GM18511 (cell line): ENCODE data around the gene TXNDC11.
"Not testable (repeated sequence)": the region's sequence is repeated elsewhere in the genome, so short reads cannot be mapped to it uniquely, and the experiment has no call there.

Experiments
- ATAC-seq: cut with Tn5 transposase; IDR thresholded peaks from one replicate; pipeline ENCODE4 v1.9.1; 2021; ENCODE audit warnings: mild to moderate bottlenecking, moderate library complexity; ENCODE audit not compliant: unreplicated experiment

Gene TXNDC11, protein sequence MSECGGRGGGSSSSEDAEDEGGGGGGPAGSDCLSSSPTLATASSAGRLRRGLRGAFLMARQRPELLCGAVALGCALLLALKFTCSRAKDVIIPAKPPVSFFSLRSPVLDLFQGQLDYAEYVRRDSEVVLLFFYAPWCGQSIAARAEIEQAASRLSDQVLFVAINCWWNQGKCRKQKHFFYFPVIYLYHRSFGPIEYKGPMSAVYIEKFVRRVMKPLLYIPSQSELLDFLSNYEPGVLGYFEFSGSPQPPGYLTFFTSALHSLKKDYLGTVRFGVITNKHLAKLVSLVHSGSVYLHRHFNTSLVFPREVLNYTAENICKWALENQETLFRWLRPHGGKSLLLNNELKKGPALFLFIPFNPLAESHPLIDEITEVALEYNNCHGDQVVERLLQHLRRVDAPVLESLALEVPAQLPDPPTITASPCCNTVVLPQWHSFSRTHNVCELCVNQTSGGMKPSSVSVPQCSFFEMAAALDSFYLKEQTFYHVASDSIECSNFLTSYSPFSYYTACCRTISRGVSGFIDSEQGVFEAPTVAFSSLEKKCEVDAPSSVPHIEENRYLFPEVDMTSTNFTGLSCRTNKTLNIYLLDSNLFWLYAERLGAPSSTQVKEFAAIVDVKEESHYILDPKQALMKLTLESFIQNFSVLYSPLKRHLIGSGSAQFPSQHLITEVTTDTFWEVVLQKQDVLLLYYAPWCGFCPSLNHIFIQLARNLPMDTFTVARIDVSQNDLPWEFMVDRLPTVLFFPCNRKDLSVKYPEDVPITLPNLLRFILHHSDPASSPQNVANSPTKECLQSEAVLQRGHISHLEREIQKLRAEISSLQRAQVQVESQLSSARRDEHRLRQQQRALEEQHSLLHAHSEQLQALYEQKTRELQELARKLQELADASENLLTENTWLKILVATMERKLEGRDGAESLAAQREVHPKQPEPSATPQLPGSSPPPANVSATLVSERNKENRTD

DNA sequence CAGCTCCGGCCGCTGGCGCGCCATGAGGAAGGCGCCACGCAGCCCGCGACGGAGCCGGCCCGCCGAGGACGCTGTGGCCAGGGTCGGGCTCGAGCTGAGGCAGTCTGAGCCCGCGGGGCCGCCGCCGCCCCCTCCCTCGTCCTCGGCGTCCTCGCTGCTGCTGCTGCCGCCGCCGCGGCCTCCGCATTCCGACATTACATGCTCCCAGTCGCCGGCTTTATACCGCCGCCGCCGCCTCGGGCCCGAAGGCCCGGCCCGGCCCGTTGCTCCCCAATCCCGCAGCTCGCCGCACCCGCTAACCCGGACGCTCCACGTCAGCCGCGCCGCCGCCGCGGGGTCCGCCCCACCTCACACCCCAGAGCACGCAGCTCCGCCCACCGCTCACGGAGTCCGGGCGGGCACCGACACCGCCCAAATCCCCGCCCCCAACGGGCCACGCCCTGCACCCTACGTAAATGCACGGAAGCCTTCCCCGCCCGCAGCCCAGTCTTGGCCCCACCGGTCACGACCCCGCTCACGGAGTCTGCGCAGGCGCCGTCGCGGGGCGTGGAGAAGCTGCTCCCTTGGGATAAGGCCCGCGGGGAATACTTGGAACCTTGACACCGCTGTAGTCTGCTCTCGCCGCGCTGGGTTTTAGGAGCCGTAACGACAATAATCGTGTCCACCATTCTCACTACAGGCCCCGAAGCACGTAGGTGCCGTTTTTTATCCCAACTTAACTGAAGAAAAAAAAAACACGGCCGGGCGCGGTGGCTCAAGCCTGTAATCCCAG is at the start of gene TXNDC11:
Gene TXNDC11, minus strand, starts transcription at position 322 of the 772 bp plus-strand sequence. Its CDS starts 127 bp downstream, at position 195.
- ATAC-seq = peak; percentile 85

DNA sequence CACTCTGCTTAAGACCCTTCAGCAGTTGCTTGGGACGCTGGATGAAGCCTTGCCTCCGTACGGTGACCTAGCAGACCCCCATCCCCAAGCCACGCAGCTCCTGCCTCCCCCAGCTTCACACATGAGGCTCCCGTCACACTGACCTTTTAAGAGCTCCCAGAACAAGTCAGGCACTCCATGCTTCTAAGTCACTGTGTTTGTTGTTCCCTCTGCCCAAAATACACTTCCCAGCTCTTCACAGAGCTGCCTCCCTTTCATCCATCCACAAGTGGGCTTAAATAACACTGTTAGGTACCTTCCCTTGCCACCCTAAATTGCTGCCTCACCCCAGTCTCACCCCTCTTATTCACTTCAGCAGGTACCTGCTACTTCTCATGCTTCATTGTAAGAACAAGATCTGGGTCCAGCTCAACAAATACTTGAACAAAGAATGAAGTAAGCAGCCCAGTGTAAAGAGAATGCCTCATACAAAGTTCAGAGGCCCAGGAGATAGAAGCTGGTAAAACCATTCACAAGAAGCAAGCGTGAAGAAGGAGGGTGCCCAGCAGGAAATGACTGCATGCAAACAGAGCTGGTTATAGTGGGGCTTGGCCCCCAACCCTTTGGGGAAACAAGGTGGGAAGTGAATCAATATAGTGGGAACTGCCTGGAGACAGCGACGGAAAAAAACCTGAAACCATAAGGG is 48.6 kb upstream of the TXNDC11 start:
- no peak for ATAC-seq

DNA sequence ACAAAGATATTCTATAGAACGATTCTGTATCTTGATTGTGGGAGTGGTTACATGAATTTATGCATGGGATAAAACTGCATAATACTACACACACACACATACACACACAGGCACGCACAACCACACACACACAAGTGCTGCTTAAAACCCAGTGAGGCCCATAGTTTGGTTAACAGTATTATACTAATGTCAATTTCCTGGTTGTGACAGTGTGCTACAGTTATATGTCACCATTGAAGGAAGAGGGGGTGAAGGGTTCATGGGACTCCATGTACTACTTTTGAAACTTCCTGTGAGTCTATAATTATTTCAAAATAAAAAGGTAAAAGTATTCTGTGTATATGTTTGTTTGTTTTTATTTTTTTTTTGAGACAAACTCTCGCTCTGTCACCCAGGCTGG is 46.3 kb upstream of the TXNDC11 start:
- no peak for ATAC-seq

DNA sequence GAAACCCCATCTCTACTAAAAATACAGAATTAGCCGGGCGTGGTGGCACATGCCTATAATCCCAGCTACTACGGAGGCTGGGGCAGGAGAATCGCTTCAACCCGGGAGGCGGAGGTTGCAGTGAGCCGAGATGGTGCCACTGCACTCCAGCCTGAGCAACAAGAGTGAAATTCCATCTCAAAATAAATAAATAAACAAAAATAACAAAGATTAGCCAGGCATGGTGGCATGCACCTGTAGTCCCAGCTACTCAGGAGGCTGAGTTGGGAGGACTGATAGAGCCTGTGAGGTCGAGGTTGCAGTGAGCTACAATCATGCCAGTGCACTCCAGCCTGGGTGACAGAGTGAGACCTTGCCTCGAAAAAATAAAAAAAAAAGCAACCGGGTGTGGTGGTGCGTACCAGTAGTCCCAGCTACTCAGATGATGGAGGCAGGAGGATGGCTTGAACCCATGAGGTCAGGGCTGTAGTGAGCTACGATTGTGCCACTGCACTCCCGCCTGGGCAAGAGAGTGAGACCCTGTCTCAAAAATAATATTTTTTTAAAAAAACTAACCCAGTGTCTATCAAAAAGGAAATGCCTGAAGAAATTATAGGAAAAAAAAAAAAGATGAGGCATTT is 42.4 kb upstream of the TXNDC11 start:
- not testable (repeated sequence) for ATAC-seq

DNA sequence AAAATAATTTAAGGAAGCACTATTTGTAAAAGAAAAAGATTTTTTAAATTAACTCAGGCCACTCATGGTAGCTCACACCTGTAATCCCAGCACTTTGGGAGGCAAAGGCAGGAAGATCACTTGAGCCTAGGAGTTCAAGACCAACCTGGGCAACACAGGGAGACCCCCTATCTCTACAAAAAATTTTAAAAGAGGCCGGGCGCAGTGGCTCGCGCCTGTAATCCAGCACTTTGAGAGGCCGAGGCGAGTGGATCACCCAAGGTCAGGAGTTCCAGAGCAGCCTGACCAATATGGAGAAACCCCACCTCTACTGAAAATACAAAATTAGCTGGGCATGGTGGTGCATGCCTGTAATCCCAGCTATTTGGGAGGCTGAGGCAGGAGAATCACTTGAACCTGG is 41.7 kb upstream of the TXNDC11 start:
- ATAC-seq = not testable (repeated sequence)

DNA sequence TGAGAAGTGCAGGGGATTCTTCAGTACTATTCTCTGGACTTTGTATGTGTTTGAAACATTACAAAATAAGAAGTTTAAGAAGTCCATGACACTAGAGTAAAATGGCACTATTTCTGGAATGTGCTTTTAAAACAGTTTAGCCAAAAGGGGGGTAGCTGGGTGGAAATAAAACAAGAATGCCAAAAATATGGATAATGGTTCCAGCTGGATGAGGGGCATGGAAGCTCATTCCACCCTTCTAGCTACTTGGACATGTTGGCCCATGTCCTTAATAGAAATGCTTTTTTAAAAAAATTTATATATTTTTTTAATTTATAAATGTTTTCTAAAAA is 41.3 kb upstream of the TXNDC11 start:
- no peak for ATAC-seq

DNA sequence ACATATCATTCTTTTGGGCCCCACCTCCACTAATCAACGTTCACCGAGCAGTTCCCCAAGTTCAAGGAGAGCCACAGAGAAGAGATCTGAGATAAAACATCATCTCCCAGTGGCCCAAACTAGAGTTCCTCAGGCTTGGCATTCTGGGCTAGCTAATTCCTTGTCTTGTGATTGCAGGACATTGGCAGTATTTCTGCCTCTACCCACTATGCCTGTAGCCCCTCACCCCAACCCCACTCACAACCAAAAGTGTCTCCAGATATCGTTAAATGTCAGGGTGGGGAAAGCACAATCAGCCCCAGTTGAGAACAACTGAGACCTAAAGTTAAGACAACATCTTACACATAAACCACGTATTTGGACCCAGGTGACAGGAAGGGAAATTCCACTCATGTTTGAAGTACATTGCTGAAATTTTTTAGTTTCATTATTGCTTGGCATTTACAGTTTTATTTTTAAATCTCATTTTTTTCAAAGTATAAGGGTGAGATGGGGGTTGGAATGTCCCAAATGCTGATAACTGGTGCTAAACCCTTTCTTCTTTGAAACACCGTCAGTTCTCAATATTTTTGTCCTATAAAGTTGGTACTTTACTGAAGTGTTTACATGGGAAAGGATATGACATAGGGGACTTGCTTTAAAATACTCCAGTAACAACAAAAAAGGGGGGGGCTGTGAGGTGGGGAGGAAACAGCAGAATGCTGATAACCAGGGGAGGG is 40.8 kb upstream of the TXNDC11 start:
- ATAC-seq = peak; percentile 69

DNA sequence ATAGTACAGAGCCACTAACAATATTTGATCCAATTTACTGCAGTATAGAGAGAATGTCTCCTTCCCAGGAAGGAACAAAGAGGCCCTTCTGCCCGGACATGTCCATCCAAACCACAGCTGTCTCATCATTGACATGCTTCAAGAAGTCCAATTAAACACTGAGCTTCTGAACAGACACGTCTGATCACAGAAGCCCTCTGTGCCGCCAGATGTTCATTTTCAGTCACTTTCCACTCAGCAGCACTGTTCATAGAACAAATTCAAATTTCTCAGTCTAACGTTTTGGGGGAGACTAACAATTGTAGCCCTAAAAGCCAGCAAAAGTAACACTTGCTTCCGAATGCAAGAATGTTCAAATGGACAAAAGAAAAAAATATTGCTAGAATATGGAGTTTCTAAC is 39.1 kb upstream of the TXNDC11 start:
- no peak for ATAC-seq

DNA sequence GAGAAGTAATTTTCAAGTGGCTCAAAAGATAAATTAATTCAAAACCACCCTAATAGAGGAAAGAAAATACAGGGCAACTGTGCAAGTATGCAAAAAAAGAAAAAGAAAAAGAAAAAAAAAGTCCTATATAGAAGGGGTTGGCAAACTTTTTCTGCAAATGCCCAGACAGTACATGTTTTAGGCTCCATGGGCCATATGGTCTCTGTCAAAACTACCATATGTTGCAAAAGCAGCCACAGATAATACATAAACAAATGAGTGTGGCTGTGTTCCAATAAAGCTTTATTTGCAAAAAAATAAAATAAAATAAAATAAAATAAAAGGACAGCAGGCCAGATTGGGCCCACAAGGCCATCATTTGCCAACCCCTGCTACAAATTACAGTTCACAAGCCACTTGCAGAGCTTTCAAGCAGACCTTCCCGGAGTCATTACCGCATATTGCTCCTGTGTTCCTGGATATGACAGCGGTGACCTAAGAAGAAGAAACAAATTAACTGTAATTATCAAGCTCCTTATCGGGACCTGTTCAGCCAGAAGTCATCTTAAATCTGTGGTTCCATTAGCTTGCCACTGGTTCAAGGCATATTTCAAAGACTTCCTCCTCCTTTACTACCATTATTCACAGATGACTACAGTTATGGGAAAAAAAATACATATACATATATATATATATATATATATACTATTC is 38.5 kb upstream of the TXNDC11 start:
- no peak for ATAC-seq

DNA sequence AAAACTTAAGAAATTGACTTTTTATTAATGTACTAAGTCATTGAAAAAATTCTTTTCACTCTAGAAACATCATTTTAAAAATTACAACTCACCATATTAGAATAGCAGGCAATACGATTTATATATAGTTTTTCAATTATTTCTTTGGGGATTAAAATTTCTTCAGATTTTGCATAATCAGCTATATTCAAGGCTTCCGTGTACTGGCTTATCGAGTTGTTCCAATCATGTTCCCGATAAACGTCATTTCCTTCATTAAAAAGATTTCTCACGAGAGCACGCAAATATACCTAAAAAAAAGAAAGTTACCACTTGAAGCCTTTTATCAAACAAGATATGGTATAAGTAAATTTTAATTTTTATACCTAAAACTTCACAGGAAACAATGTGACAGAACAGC is 36.4 kb upstream of the TXNDC11 start:
- ATAC-seq = no peak

DNA sequence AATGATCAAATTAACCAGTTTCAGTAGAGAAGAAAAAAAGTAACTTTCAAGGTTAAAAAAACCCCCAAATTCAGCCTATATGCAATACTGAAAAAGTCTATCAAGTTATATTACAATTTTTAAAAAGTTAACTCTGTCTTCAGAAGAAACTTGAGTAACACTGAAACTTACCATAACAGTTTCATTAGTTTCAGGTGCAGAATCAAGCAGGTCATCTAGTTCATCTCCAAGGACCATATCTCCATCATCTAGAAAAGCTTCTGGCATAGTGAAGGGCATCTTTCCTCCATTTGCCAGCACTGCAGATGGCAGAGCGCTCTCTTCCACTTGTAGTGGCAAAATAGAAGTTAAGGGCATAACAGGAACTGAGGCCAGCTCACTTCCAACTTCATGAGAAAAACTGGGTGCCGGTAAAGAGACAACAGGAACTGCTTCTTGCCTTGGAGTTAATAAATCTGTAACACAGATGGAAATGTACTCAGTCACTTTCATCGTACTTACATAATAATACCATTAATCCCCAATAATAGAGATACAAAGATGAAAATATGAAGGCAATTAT is 31.5 kb upstream of the TXNDC11 start:
- no peak for ATAC-seq

DNA sequence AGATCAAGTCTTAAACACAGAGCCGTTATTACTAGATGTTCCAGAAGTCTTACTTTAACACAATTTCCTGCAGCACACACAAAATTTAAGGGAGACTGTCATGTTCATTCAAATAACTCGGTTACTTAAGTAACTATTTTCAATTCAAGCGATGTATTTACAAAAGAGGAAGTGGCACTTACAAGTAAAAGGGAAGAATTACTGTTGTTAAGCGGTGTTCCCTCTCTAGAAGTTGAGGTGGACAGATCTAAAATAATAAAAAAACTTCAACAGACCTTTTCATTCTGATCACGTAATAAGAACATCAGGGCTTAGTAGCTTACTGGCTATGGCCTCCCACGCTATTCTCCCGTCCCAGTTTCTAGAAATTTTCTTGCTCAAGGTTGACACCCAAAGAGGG is 26.2 kb upstream of the TXNDC11 start:
- ATAC-seq = no peak

DNA sequence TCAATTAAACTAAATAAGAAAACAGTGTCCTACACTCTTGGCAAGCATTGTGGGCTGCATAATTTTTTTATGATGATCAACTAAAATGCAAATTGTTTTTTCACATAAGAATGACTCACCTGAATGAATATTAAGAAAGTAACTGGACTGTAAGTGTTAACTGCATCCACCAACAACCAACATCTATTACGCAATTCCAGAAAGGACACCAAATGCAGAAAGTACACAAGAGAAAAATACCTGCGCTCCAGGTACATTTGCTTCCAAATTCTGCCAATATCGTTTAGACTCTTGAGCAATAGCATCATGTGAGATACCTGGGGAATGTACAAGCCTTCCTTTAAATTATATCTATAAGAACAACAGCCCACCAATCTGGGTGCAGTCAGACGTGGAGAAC is 19.8 kb upstream of the TXNDC11 start:
- ATAC-seq = no peak

DNA sequence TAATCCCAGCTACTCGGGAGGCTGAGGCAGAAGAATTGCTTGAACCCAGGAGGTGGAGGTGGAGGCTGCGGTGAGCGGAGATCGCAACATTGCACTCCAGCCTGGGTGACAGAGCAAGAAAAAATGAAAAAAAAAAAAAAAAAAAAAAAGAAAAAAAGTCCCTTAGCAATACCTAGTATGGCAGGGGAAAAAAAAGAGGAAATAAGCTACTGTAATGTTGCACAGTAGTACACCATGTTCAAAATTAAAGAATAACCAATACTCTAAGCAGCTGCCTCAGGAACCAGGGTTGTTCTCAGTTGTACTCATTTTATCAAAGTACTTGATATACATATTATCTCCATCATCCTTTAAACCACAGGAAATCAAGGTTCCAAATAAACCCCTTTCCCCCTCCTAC is 17.3 kb upstream of the TXNDC11 start:
- no peak for ATAC-seq

DNA sequence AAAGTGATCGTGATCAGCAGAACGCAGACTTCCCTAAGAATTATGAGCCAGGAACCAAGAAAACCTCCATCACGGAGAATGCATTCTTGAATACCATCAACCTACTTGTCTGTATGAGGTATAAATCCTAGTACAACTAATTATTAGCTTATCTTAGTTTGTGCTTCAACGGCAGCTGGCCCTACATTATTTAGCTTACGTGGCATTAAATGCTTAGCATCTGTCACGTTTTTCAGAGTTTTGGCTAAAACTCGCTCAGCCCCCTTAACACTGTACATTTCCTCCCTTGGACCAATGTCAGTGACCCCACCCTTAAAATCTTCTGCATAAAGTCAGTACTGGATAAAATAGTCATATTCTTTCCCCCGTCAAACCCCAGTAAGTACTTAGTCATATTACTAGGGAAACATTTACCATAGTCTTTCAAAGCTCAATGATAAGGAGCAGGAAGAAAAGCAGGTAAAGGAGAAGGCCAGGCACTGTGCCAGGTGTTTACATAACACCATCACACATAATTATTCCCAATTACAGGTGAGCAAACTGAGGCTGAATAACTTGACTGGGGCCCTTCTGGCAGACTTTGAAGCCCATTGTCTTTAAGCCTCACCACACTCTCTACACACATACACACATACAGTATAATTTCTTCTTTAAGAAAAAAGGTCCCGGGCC is 16.6 kb upstream of the TXNDC11 start:
- ATAC-seq = no peak

DNA sequence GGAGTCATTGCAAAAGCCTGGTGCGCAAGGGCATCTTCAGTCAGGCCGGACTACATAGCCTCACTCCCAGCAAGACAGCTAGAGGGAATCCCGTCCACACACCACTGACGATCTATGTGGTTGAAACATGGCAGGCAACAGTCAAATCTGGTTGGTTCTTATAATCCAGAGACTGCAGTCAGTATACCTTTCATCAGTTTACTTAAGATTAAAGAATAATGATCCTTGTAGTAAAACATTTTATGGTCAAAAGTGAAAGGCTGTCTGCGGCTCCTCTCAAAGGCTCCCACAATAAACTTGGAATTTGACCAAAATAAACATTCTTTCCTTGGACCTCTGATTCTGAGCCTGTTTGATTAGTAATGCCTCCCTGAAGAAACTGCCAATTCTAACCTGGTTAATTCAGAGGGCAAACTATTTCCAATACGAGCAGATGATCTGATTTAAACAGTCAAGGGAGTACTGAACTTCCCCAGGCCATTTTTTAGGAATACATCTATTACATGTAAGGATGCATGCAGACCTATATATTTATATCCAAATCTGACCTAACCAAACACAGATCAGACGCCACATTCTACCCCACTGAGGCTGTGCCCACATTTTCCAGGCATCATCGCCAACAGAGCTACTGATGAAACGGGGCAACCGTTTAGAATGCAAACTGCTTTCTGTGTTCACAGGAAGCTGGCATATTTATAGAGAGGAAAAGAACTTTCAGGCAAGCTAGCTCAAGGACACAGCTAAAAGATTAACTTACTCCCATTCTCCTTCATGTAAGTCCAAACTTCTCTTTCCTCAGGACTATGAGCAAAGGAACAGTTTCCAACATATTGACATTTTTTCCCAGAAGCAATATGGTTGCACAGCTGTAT is 15.3 kb upstream of the TXNDC11 start:
- ATAC-seq = no peak

DNA sequence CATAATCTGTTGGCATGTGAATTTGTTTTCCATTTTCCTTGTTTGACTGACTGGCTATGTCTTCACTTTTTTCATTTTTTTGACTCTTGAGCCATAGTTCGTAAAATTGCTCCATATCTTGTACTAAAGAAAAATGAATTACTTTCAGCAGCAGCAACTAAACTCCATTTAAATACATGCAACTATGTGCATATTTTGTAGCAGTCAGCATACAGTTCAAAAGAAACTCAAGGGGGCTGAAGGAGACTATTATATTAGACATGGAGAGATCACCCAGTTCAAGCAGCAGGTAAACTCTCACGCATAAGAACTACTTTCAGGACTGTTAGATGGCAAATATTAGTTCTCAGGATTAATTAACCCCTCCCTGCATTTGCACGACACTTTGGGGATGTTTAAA is 13.6 kb upstream of the TXNDC11 start:
- no peak for ATAC-seq
